ENCODE measurements around the gene SCN3B. TPM values are rescaled to one million over a fixed set of nuclear protein-coding genes. Genes with fewer than 3 reads are reported as not detected.

The SCN3B gene
- total RNA-seq, 3 donors from 2014 or later = 0.29 to 2.6 (median 2.0) TPM

- TF ChIP-seq, protein P1, sequence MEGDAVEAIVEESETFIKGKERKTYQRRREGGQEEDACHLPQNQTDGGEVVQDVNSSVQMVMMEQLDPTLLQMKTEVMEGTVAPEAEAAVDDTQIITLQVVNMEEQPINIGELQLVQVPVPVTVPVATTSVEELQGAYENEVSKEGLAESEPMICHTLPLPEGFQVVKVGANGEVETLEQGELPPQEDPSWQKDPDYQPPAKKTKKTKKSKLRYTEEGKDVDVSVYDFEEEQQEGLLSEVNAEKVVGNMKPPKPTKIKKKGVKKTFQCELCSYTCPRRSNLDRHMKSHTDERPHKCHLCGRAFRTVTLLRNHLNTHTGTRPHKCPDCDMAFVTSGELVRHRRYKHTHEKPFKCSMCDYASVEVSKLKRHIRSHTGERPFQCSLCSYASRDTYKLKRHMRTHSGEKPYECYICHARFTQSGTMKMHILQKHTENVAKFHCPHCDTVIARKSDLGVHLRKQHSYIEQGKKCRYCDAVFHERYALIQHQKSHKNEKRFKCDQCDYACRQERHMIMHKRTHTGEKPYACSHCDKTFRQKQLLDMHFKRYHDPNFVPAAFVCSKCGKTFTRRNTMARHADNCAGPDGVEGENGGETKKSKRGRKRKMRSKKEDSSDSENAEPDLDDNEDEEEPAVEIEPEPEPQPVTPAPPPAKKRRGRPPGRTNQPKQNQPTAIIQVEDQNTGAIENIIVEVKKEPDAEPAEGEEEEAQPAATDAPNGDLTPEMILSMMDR (IDR thresholded peaks at IDR 0.05) = no peak
- Histone ChIP-seq H3K9me3 (no peaks in the 10 kb centered on the region), H3K4me1 (ENCODE audit: low read depth) (no peaks in the 10 kb centered on the region), H3K36me3 (ENCODE audit: low read depth) (no peaks in the 10 kb centered on the region), H3K4me3 (no peak overlapping the region)
- DNase-seq (no peak), ATAC-seq (no peak)
- intact Hi-C loops (cut with DNase I, micrococcal nuclease) = no loop called here
These were observed 41.8 kb upstream of the SCN3B start for GRCh38 chr11:123696183-123696582.

DNA sequence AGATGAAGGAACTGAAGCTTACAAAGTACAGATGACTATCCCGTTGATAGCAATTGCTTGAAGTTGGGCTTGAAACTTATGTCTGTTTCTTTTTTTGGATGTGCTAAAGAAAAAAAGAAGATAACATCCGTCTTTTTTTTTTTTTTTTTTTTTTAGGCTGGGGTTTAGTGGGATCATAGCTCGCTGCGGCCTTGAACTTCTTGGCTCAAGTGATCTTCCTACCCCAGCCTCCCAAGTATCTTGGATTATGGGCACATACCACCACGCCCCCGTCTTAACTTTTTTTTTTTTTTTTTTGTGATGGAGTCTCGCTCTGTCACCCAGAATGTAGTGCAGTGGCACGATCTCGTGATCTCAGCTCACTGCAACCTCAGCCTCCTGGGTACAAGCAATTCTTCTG lies 40.8 kb upstream of the SCN3B start:
- H3K4me1 ChIP-seq (ENCODE audit: low read depth) = no peaks in the 10 kb centered on the region
- H3K36me3 ChIP-seq (ENCODE audit: low read depth) = no peaks in the 10 kb centered on the region
- TF ChIP-seq, protein P1 (IDR thresholded peaks at IDR 0.05) = no peak
- ATAC-seq (no peak), DNase-seq (no peak)
- intact Hi-C loops (cut with DNase I, micrococcal nuclease) = no loop called here
- H3K9me3 ChIP-seq = no peaks in the 10 kb centered on the region
- no peak overlapping the region for H3K4me3 ChIP-seq

DNA sequence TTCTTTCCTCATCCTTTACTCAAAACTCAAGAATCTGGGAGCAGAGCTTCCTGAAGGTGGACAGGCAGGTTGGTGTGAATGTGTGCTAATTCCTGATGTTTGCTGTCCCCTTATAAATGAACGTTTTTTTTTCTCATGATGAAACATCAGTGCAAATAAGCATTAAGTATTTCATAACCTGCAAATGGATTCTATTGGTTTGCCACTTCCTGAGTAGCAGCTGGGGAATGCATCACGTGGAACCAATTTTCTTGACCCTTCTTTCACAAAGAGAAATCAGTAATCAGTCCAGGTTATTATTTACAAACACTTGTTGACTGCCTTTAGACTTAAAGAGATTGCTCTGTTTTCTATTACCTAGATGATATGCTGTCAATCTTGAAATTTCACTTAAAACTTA lies 40.1 kb upstream of the SCN3B start:
- no peak for DNase-seq
- Histone ChIP-seq H3K36me3 (ENCODE audit: low read depth) (no peaks in the 10 kb centered on the region), H3K4me1 (ENCODE audit: low read depth) (no peaks in the 10 kb centered on the region), H3K4me3 (no peak overlapping the region), H3K9me3 (no peaks in the 10 kb centered on the region)
- TF ChIP-seq, protein P1 (IDR thresholded peaks at IDR 0.05) = no peak
- intact Hi-C loops (cut with DNase I, micrococcal nuclease) = no loop called here
- ATAC-seq = no peak

GRCh38 chr11:123692961-123693360 lies 38.5 kb upstream of the SCN3B start:
- H3K4me3 ChIP-seq = no peak overlapping the region
- no peaks in the 10 kb centered on the region for H3K9me3 ChIP-seq
- DNase-seq (no peak), ATAC-seq (no peak)
- TF ChIP-seq, protein P1 (IDR thresholded peaks at IDR 0.05) = no peak
- intact Hi-C loops (cut with DNase I, micrococcal nuclease) = no loop called here
- H3K4me1 ChIP-seq (ENCODE audit: low read depth) = no peaks in the 10 kb centered on the region
- no peaks in the 10 kb centered on the region for H3K36me3 ChIP-seq (ENCODE audit: low read depth)

GRCh38 chr11:123690485-123690884 lies 36.1 kb upstream of the SCN3B start:
- intact Hi-C loops (cut with DNase I, micrococcal nuclease) = no loop called here
- ATAC-seq (no peak), DNase-seq (no peak)
- H3K36me3 ChIP-seq (ENCODE audit: low read depth) = no peaks in the 10 kb centered on the region
- H3K9me3 ChIP-seq = no peaks in the 10 kb centered on the region
- H3K4me1 ChIP-seq (ENCODE audit: low read depth) = no peaks in the 10 kb centered on the region
- TF ChIP-seq, protein P1 (IDR thresholded peaks at IDR 0.05) = no peak
- H3K4me3 ChIP-seq = no peak overlapping the region

DNA sequence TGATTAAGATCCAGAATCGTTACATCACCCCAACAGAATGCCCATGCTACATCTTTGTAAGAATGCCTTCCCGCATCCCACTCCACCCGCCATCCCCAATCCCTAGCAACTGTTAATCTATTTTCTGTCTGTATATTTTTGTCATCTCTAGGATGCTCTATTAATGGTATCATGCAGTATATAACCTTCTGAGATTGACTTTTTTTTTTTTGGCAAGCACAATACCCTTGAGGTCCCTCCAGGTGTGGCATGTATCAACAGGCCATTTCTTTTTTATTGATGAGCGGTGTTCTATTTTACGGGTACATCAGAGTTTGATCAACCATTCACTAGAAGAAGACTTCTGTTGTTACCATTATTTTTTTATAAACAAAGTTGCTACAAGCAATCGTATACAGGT lies 30.2 kb upstream of the SCN3B start:
- intact Hi-C loops (cut with DNase I, micrococcal nuclease) = no loop called here

More for the DNA sequence above, 30.2 kb upstream of the SCN3B start:
- H3K36me3 ChIP-seq (ENCODE audit: low read depth) = no peaks in the 10 kb centered on the region
- no peaks in the 10 kb centered on the region for H3K4me1 ChIP-seq (ENCODE audit: low read depth)
- ATAC-seq (no peak), DNase-seq (no peak)
- no peak overlapping the region for H3K4me3 ChIP-seq
- TF ChIP-seq, protein P1 (IDR thresholded peaks at IDR 0.05) = no peak
- H3K9me3 ChIP-seq = no peaks in the 10 kb centered on the region

Data from mucosa of descending colon (tissue), 3 donors.